CMK (cell line): ENCODE data around the gene PPARG.
"Not testable (repeated sequence)": the region's sequence is repeated elsewhere in the genome, so short reads cannot be mapped to it uniquely, and the experiment has no call there.

Experiments used
- DNase-seq: peaks from one replicate; pipeline ENCODE4 v3.0.0-alpha.2; 2010; ENCODE audit warnings: low read depth

The PPARG gene

GRCh38 chr3:12279591-12280326 lies 9.1 kb upstream of the PPARG start:
- DNase-seq, result no peak

- DNase-seq, result no peak
Measured at GRCh38 chr3:12280357-12280806, 8.5 kb upstream of the PPARG start.

- DNase-seq, result no peak
Measured at GRCh38 chr3:12284591-12284990, 4.3 kb upstream of the PPARG start.

- no peak for DNase-seq
Measured at GRCh38 chr3:12285003-12285555, 3.8 kb upstream of the PPARG start.

GRCh38 chr3:12285779-12286178 lies 3.1 kb upstream of the PPARG start:
- DNase-seq, result not testable (repeated sequence)

- DNase-seq, result no peak
Measured at GRCh38 chr3:12286504-12286903, 2.4 kb upstream of the PPARG start.

GRCh38 chr3:12286927-12287726 lies 1.7 kb upstream of the PPARG start:
- no peak for DNase-seq

GRCh38 chr3:12287727-12288181 lies 1.1 kb upstream of the PPARG start:
- no peak for DNase-seq

- no peak for DNase-seq
Measured at GRCh38 chr3:12289524-12289923, 654 bp downstream of the PPARG start.

GRCh38 chr3:12292770-12293169 lies 3.9 kb downstream of the PPARG start:
- DNase-seq, result no peak

GRCh38 chr3:12294885-12295580 lies 6.2 kb downstream of the PPARG start:
- no peak for DNase-seq

GRCh38 chr3:12296511-12296910 lies 7.6 kb downstream of the PPARG start:
- DNase-seq, result no peak

- DNase-seq, result no peak
Measured at GRCh38 chr3:12299026-12299425, 10.2 kb downstream of the PPARG start.

GRCh38 chr3:12300137-12300536 lies 11.3 kb downstream of the PPARG start:
- DNase-seq, result no peak

- no peak for DNase-seq
Measured at GRCh38 chr3:12301031-12301430, 12.2 kb downstream of the PPARG start.

- no peak for DNase-seq
Measured at GRCh38 chr3:12301513-12301912, 12.6 kb downstream of the PPARG start.

- no peak for DNase-seq
Measured at GRCh38 chr3:12302564-12302963, 13.7 kb downstream of the PPARG start.

GRCh38 chr3:12303534-12303933 lies 14.7 kb downstream of the PPARG start:
- no peak for DNase-seq

GRCh38 chr3:12303993-12304392 lies 15.1 kb downstream of the PPARG start:
- no peak for DNase-seq

GRCh38 chr3:12307136-12307535 lies 18.3 kb downstream of the PPARG start:
- no peak for DNase-seq

- no peak for DNase-seq
Measured at GRCh38 chr3:12308517-12308916, 19.6 kb downstream of the PPARG start.

- no peak for DNase-seq
Measured at GRCh38 chr3:12309716-12310115, 20.8 kb downstream of the PPARG start.
